ENCODE measurements around the gene SLC6A13.

SLC6A13 gene

DNA sequence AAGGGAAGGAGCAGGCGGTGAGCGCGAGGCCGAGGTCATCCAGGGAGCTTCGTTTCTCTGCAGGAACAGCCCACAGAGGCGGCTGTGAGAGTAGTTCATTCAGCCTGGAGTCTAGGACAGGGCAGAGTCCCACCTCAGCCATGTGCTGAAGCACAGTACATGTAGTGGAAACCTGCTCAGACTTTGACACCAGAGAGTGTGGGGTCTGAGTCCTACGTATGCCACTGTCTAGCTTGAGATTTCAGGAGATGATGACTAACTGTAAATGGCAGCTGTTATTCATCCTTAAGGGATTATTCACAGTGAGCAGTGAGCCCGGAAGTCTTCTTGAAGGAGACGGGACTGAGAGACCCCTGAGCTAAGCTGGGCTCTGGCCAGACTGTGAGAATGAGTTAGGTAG lies 938 bp upstream of the SLC6A13 start:
- no peak overlapping the region for H3K9ac ChIP-seq (ENCODE audit: low read length)
- H3K79me2 ChIP-seq (ENCODE audit: insufficient read depth, low read length), result no peaks in the 10 kb centered on the region
- H3K27me3 ChIP-seq (ENCODE audit: insufficient read depth, low read length), result peaks cover 14% of the 10 kb centered on the region

DNA sequence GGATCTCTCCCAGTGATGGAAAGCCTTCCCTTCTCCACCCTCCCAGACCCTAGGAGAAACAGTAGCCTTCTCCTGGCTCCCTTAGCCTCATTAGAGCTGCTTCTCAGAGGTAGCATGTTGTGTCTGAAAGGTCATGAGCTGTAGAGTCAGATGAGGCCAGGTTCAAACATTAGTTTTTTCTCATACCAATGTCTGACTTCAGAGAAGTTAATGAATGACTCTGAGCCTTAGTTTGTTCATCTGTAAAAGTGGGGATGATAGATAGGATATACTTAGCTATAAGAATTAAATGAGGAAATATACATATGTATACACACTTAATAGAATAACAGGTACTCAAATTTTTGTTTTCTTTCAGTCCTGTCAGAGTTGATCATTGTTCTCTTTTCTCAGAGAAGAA lies 523 bp downstream of the SLC6A13 start:
- Histone ChIP-seq H3K27me3 (ENCODE audit: insufficient read depth, low read length) (peaks cover 8% of the 10 kb centered on the region; the same call in 1 of the 2 replicates), H3K27ac (ENCODE audit: low read depth, low read length, poor library complexity, severe bottlenecking) (no peak overlapping the region), H3K36me3 (ENCODE audit: insufficient read depth, low read length) (no peaks in the 10 kb centered on the region), H3F3A (ENCODE audit: insufficient read depth, low read length) (no peaks in the 10 kb centered on the region), H4K20me1 (ENCODE audit: insufficient read depth, low read length) (no peaks in the 10 kb centered on the region), H3K79me2 (ENCODE audit: insufficient read depth, low read length) (no peaks in the 10 kb centered on the region), H3K4me3 (ENCODE audit: low read depth, low read length, poor library complexity, severe bottlenecking) (no peak overlapping the region), H2AFZ (ENCODE audit: low read length) (no peak overlapping the region), H3K9me3 (ENCODE audit: low read length) (no peaks in the 10 kb centered on the region), H3K4me2 (ENCODE audit: low read length) (no peak overlapping the region), H3K4me1 (ENCODE audit: insufficient read depth, low read length, severe bottlenecking) (no peaks in the 10 kb centered on the region), H3K9me2 (ENCODE audit: low read depth, low read length) (no peaks in the 10 kb centered on the region), H3K9ac (ENCODE audit: low read length) (no peak overlapping the region)
- TF ChIP-seq CTCF (IDR thresholded peaks at IDR 0.05; ENCODE audit: low read length), result no peak
- no peak for TF ChIP-seq EZH2 (IDR thresholded peaks at IDR 0.05; ENCODE audit: borderline replicate concordance, low read length)

More for the DNA sequence above, 938 bp upstream of the SLC6A13 start:
- Histone ChIP-seq H4K20me1 (ENCODE audit: insufficient read depth, low read length) (no peaks in the 10 kb centered on the region), H3K27ac (ENCODE audit: low read depth, low read length, poor library complexity, severe bottlenecking) (no peak overlapping the region), H3K9me2 (ENCODE audit: low read depth, low read length) (no peaks in the 10 kb centered on the region), H2AFZ (ENCODE audit: low read length) (no peak overlapping the region), H3K4me3 (ENCODE audit: low read depth, low read length, poor library complexity, severe bottlenecking) (no peak overlapping the region), H3F3A (ENCODE audit: insufficient read depth, low read length) (no peaks in the 10 kb centered on the region), H3K4me1 (ENCODE audit: insufficient read depth, low read length, severe bottlenecking) (no peaks in the 10 kb centered on the region), H3K4me2 (ENCODE audit: low read length) (no peak overlapping the region), H3K36me3 (ENCODE audit: insufficient read depth, low read length) (no peaks in the 10 kb centered on the region), H3K9me3 (ENCODE audit: low read length) (no peaks in the 10 kb centered on the region)
- TF ChIP-seq CTCF (IDR thresholded peaks at IDR 0.05; ENCODE audit: low read length) (no peak), EZH2 (IDR thresholded peaks at IDR 0.05; ENCODE audit: borderline replicate concordance, low read length) (no peak)

DNA sequence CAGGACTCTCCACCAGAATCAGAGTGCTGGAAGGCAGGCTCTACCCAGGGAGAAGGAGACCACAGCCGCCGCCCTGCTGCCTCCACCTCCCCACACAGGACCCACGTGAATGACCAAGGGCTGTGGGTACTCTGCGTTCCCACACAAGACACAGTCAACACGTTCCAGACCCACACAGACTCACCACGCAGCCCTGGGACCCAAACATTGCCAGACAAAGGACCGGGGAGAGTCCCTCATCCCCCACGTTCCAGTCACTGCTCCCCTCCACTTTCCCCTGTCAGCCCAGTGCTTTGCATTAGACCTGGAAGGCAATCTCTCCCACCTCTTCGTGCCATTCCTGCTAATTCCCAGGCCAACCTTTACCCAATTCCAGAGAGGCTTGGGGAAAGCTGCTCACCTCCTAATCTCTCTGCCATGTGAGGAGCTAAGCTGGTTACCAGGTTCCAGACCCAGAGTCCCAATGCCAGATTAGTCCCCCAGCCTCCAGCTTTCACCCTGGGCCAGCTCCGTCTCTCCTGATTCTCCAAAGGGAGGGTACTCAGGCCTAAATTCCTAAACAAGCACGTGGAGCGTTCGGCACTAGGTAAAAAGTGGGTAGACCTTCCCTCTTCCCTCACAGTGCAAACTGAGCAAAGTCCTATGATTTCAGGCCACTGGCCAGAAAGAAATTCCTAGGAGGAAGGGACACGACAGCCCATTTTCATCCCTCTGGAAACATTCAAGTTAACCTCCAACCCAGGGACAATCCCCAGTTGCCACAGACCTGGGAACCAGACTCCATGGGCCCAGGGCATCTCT lies 4.9 kb downstream of the SLC6A13 start:
- H3K4me3 ChIP-seq (ENCODE audit: low read depth, low read length, poor library complexity, severe bottlenecking), result no peak overlapping the region
- no peaks in the 10 kb centered on the region for H3K79me2 ChIP-seq (ENCODE audit: insufficient read depth, low read length)
- TF ChIP-seq EZH2 (IDR thresholded peaks at IDR 0.05; ENCODE audit: borderline replicate concordance, low read length) (no peak), CTCF (IDR thresholded peaks at IDR 0.05; ENCODE audit: low read length) (no peak)
- no peak overlapping the region for H3K4me2 ChIP-seq (ENCODE audit: low read length)
- no peaks in the 10 kb centered on the region for H3F3A ChIP-seq (ENCODE audit: insufficient read depth, low read length)
- no peak overlapping the region for H2AFZ ChIP-seq (ENCODE audit: low read length)
- H3K4me1 ChIP-seq (ENCODE audit: insufficient read depth, low read length, severe bottlenecking), result no peaks in the 10 kb centered on the region
- no peaks in the 10 kb centered on the region for H3K9me3 ChIP-seq (ENCODE audit: low read length)
- H3K27me3 ChIP-seq (ENCODE audit: insufficient read depth, low read length), result no peaks in the 10 kb centered on the region; the same call in 1 of the 2 replicates
- no peaks in the 10 kb centered on the region for H3K36me3 ChIP-seq (ENCODE audit: insufficient read depth, low read length)
- no peak overlapping the region for H3K27ac ChIP-seq (ENCODE audit: low read depth, low read length, poor library complexity, severe bottlenecking)
- H3K9ac ChIP-seq (ENCODE audit: low read length), result no peak overlapping the region
- H4K20me1 ChIP-seq (ENCODE audit: insufficient read depth, low read length), result no peaks in the 10 kb centered on the region
- H3K9me2 ChIP-seq (ENCODE audit: low read depth, low read length), result no peaks in the 10 kb centered on the region
